Hematopoietic multipotent progenitor cell treated with erythropoietin and hydrocortisone succinate and interleukin-3 and kit ligand, for 15 days (in vitro differentiated cells): ENCODE measurements around the gene ZBTB8A.
"Not testable (repeated sequence)": the region's sequence is repeated elsewhere in the genome, so short reads cannot be mapped to it uniquely, and the experiment has no call there.

Experiments used
- DNase-seq: peaks from one replicate; pipeline ENCODE4 v3.0.0-alpha.2; 2015; ENCODE audit warnings: low spot score

Gene ZBTB8A

DNA sequence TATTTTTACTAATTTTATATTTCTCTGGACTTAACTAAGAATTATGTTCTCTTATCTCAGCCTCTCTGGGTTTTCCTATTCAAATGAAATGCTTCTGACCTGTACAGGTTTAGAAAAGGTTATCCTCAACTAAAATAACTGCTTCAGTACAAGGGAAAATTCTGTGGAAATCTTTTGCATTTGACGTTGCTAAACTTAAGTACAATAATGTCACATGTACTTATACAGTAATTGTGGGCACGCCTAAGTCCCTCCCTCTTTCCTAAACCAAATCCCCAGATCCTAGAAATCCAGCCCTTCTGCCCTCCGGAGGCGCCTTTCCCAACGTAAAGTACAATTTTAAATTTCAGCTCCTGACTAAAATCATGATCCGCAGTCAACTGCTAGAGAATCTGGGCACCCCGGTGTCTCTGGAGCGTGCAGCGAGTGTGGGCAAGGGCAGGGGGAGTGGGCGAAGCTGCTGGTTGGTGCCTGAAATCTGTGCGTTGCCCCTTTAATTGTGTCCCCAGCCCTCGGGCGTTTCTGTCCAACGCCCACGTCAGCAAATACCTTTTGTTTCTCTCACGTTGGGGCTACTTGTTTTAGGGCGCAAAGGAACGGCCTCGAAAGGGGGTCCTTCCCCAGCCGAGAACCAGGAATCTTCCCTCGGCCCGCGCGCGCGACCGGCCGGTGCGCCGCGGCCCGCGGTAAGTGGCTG is at the start of gene ZBTB8A:
TSS of gene ZBTB8A (plus strand) at position 541 of the 697 bp plus-strand sequence. CDS start 53,505 bp downstream, outside the sequence.
- DNase-seq = no peak

DNA sequence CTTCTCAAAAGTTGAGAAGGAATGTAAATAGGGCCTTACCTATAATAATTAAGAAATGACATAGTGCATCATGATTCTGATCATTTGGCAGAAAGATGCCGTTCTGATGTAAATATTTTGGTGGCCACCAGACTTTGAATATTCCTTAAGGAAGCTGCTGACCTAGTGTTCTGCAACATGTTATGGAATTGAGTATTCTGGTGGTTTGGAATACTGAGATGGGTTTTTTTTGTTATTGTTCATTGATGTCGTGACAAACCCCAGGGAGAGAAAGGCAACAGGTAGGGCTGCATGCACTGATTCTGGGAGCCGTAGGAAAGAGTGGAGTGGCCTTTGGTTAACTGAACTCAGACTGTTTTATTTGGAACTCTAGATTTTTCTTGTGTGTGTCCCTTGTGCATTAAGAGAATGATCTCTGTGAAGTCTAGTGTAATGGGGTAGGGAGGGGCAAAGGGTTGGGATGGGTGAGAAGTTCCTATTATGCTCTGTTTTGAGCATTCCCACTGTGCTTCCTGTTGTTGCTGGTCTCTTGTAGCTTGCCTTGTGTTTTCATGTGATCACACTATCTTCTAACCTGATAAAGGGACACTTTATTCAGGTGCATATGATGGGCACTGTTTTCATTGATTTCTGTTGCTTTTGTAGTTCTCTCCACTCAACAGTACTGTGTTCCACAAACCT is 49.3 kb upstream of the ZBTB8A start:
- DNase-seq = no peak

DNA sequence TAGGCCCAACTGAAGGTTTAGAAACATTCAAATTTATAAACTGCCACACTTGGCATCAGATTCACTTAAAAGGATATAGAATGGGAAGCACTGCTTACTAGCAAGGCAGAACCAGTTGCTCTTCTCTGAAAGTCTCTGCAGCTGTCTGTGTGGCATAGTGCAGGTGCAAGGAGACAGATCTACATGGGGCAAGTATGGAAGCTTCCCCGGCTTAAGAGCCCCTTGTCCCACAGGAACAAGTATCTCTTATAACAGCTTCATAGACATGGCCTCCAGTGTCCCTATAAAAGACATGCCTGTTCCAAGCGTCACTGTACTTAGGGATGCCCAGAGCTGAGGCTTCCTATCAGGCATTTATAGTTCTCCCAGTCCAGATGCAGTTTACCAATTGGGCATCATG is 47.8 kb upstream of the ZBTB8A start:
- no peak for DNase-seq

DNA sequence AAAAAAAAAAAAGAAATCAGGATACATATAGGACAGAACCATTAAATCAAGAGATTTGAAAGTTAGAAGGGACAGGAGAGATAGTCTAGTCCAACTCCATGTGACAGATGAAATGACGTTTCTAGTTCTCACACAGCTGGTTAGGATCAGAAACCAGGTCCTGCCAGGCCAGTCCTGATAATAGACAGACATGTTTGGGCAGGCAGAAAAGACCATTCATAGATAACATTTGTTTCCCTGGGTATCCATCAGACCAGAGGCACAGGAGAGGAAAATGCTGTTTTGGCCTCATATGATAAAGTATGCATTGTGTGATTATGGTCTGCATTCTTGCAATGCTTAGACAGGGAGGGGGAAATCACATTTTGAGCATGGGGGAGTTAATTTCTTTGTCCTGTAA is 45.0 kb upstream of the ZBTB8A start:
- DNase-seq = no peak

DNA sequence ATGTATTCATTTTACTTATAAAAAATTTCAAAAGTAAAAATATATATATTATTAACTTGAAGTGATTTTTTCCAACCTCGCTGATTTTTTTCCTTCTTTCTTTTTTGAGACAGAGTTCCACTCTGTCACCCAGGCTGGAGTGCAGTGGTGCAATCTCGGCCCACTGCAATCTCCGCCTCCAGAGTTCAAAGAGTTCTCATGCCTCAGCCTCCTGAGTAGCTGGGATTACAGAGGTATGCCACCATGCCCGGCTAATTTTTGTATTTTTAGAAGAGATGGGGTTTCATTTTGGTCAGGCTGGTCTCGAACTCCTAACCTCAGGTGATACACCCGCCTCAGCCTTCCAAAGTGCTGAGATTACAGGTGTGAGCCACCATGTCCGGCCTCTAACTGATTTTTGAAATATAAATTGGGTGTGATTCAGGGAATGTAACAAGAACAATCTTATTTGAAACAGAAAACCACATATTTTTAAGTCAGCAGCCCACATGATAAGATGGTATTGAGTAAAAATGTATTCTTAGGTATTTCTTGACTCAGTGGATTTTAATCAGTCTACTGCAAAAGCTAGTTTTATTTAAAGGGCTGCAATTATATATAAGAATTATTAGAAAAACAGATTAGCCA is 44.4 kb upstream of the ZBTB8A start:
- no peak for DNase-seq

DNA sequence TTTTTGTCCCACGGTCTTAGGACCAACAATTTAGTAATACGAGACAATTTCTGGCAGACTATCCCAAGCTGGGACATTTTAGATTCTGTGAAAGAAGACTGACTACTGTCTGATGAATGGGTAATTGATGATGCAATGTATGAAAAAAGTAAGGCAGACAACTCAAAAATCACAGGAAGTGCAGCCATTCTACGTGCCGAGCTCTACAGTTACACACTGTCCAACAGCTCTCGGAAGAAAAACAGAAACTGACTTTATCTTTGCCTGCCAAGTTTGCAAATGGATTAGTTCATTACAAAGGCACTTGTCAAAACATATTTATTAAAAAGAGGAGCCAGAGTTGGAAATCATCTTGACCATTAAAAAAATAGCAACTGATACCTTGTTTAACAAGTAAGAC is 43.1 kb upstream of the ZBTB8A start:
- DNase-seq = no peak

DNA sequence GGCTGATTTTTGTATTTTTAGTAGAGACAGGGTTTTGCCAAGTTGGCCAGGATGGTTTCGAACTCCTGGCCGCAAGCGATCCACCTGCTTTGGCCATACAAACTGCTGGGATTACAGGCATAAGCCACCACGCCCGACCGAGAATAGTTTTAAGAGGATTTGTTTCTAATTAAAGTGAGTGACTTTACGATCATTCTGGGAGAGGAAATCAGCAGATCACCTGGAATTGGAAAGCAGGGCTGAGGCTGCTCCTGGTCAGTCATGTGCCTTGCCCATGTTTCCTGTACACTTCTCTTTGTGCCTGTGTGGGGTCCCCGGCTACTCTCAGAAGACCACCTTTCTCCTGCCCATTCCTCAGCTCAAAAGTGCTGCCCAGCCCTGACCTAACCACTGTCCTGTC is 40.5 kb upstream of the ZBTB8A start:
- DNase-seq = no peak

DNA sequence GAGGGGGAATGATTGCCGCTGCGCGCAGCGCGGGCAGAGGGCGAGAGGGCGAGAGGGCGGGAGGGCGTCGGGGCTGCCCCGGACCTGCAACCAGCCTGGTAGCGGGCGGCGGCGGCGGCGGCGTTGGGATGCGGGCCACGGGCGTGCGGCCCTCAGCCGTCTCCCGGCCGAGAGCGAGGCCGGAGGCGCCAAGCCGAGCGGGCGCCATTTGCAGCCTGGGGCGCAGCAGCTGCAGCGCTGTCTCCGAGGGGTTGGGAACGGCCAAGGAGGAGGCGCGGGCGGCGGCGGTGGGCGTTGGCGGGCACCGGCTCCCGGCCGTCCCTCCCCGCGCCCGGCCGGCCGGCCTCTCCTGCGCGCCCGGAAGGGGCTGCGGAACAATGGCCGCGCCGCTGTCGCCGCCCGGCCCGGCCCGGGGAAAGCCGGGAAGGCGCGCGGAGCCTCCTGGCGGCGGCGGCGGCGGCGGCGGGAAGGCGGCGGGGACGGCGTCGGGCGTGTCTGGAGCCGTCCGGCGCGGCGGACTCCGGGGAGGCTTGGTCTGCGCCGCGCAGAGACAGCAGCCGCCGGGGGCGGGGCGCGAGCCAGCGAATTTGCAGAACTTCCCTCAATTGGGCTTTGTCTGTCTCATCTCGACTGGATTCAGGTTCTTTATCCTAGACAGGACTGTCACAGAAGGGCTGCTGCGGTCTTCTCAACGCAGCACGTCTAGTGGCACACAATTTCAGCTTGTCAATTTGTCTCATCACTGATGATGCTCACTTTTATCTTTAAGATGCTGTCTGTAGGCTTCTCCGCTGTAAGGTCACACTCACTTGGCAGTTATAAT is 38.6 kb upstream of the ZBTB8A start:
- peak; percentile 11 for DNase-seq

DNA sequence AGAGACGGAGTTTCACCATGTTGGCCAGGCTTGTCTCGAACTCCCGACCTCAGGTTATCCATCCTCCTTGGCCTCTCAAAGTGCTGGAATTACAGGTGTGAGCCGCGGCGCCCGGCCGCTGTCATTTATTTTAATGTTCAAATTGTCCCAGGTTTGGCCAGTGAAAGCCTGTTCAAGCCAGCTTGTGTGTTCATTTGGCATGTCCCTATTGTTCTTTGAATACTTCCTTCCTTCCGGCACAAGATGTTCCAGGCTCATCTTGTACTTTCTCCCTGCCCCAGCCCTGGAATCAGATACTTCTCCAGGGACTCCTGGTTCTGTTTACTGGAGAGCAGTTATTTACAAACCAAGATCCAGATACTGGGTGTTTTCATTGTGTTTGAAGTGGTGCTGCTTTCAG is 37.4 kb upstream of the ZBTB8A start:
- DNase-seq = no peak

DNA sequence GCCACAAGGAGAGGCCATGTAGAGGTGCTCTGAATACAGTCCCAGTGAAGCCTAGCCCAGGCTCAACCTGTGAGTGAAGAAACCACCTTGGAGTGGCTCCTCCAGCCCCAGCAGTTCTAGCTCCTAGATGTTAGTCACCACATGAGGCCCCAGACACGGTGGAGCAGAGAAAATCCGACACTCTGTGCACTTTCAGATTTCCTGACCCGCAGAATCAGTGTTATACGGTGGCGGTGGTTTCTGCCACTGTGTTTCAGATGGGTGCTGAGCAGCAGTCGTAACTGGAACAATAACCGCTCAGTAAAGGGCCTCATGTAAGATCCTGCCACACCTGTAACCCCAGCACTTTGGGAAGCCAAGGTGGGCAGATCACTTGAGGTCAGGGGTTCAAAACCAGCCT is 36.1 kb upstream of the ZBTB8A start:
- DNase-seq = no peak

DNA sequence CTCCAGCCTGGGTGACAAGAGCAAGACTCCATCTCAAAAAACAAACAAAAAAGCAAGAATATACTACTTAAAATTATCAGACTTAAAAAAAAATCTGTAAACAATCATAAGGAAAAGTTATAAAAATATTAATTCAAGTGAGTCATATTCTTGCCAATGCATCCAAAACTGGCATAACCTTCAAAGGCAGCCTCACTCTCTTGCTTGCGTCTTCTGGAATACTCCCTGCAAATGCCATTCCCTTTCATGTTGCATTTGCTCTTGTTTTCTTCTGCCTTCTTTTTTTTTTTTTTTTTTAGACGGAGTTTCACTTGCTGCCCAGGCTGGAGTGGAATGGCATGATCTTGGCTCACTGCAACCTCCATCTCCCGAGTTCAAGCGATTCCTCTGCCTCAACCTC is 32.2 kb upstream of the ZBTB8A start:
- DNase-seq = no peak

DNA sequence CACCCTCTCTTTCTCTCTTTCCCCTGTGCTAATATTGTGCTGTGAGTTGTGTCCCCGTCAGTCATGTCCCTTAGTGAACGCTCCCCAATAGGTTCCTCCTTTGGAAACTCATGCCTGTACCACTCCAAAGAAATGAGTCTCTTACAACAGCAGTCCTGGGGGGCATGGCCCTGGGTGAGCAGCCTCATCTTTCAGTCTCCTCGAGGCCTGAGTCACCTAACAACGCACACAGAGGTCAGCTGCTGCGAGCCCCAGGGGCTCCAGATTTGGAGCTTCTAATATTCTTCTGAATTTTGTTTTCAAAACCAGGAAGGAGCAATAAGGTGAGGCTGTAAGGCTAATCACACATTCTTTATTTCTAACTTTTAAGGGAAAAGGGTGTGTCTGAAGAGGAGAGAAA is 30.5 kb upstream of the ZBTB8A start:
- DNase-seq = no peak

DNA sequence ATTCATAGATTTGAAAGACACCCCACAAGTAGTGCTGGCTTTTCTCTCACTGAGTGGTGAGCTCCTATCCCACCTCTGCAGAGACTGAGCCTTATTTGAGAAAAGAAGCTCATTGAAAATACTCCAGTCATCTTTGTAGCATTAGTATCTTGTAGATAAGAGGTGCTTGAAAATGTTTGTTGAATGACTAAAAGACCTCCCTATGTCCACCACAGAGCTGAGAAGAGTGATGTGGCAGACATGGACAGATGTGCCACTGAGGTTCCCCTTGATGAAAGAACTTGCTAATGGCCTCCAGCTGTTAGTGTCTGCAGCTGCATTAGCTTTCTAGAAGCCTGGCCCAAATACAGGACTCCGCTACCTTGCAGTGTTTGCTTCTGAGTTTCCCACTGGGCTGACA is 29.3 kb upstream of the ZBTB8A start:
- no peak for DNase-seq

DNA sequence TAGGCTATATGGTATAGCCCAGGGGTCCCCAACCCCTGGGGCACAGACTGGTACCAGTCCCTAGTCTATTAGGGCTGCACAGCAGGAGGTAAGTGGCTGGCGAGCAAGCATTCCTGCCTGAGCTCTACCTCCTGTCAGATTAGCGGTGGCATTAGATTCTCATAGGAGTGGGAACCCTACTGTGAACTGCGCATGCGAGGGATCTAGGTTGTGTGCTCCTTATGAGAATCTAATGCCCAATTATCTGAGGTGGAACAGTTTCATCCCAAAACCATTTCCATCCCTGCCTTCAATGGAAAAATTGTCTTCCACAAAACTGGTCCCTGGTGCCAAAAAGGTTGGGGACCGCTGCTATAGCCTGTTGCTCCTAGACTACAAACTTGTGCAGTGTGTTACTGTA is 22.8 kb upstream of the ZBTB8A start:
- DNase-seq = no peak

DNA sequence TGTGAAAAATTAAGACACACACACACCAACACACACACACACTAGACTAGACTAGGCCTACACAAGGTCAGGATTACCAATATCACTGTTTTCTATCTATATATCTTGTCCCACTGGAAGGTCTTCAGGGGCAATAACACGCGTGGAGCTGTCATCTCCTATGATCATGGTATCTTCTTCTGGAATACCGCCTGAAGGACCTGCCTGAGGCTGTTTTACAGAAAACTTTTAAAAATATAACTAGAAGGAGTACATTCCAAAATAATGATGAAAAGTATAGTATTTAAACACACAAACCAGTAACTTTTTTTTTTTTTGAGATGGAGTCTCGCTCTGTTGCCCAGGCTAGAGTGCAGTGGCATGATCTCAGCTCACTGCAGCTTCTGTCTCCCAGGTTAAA is 20.3 kb upstream of the ZBTB8A start:
- no peak for DNase-seq

DNA sequence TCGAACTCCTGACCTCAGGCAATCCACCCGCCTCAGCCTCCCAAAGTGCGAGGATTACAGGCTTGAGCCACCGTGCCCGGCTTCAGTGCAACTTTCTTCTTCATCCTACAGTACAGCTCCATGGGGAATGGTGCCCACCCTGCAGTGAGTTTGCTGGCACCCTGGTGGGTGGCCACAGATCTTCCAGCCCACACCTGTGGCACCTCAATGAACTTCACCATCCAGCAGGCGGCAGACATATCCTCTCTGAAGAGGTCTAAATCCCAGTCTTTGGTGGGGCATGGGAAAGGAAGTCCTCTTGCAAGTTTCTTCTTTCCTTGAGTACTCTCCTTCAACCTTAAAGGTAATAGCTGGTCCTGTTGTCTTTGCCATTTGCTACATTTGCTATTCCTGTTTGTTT is 18.1 kb upstream of the ZBTB8A start:
- DNase-seq = no peak

DNA sequence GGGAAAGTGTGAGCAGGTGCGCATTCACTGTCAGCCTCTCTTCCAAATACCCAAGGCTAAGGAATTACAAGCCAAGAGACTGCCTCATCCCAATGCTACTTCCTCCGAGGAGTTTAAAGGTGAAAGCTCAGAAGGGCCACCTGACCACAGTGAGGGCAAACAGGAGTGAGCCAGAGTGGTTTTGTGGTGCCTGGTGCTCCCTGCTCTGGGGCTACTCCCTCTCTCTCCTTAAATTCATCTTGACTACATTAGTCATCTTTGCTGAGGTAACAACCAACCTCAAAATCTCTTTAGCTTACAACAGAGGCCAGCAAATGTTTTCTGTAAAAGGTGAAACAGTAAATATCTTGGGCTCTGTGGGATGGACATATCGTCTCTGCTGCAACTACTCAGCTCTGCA is 14.2 kb upstream of the ZBTB8A start:
- no peak for DNase-seq

DNA sequence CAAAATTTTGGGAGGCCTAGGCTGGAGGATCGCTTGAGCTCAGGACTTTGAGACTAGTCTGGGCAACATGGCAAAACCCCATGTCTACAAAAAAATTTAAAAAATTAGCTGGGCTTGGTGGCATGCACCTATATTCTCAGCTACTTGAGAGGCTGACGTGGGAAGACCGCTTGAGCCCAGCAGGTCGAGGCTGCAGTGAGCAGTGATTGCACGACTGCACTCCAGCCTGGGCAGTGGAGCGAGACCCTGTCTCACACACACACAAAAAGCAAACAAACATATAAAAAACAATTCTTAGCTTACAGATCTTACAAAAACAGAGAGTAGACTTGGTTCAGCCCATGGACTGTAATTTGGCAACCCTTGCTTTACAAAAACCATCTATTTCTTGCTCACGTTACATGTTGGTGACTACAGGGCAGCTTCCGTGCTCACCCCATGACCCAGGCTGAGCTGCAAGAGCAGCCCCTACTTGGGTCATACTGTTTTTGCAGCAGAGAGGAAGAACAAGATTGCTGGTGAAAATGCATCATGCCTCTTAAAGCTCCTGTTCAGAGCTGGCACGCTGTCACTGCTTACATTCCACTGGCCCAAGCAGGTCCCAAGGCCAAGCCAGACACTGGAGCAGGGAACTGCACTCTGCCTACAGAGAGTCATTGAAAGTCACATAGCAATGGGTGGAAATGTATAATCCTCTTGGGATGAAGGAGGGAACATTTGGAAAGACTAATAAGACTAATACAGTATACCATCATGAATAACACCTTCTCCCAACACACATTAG is 13.4 kb upstream of the ZBTB8A start:
- no peak for DNase-seq

DNA sequence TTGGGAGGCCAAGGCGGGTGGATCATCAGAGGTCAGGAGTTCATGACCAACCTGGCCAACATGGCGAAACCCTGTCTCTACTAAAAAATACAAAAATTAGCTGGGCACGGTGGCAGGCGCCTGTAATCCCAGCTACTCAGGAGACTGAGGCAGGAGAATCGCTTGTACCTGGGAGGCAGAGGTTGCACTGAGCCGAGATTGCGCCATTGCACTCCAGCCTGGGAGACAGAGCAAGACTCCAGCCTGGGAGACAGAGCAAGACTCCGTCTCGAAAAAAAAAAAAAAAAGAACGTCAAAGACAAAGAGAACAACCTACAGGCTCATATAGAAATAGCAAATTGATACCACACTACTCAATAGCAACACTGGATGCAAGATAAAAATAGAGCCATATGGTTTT is 10.7 kb upstream of the ZBTB8A start:
- DNase-seq = not testable (repeated sequence)

DNA sequence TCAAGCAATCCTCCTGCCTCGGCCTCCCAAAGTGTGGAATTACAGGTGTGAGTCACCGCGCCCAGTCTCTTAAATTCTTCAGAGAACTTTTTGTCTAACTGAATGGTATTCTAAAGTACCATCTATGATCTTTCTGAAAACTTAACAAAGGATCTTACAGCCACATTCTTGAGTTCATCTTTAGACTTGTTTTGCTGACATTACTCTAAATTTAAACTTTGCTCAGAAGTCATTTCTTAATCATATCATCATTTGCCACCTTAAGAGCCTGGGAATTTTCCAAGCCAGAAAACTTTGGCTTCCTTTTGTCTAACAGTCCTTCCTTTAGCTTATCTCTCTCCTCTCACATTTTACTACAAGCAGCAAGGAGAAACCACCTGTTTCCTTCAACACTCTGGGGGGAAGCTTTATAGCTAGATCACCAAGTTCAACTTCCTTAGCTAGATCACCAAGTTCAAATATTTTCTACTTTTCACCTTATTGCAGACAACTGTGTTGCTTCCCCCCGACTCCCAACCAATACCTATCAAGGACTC is 5.4 kb upstream of the ZBTB8A start:
- no peak for DNase-seq

DNA sequence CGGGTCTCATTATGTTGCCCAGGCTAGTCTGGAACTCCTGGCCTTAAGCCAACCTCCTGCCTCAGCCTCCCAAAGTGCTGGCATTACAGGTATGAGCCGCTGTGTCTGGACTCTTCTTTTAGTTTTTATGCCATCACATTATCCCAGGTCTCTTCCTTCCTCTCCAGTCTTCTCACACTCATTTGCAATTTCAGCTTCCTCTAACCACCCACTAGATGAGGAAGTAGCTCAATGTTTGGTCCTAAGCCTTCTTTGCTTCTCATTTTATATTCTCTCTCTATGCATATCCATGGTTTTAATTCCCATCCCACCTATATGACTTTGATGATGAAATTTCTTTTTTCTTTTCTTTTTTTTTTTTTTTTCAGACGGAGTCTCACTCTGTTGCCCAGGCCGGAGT is 3.1 kb upstream of the ZBTB8A start:
- DNase-seq = no peak

DNA sequence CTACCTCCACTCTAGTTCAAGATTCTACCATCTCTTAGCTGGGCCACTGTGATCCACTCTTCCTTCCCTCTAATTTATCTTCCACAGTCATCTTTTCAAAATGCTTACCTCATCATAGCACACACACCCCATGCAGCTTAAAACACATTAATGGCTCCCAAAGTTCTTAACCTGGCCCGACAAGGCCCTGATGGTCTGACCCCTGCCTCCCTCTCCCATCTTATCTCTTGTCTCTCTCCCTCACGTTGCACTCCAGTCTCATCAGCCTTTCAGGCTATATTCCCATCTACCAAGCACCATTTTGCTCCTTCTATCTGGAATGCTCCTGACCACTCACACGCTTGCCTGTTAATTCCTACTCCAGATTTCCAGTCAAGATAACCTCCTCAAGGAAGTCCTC is 2.5 kb upstream of the ZBTB8A start:
- DNase-seq = no peak
